ENCODE data around the gene EPHA1. TPM values are rescaled to one million over a fixed set of nuclear protein-coding genes. Genes with fewer than 3 reads are reported as not detected.

Gene EPHA1
- total RNA-seq, 1 donor from 2014 or later = 2.6 TPM

- no peak overlapping the region for H3K27ac ChIP-seq (ENCODE audit: low read depth, low read length)
- Mint-ChIP-seq H3K27me3 (ENCODE audit: low read depth, unreplicated experiment) (peaks cover 9% of the 10 kb centered on the region), H3K27ac (ENCODE audit: unreplicated experiment) (no peak overlapping the region), H3K4me3 (ENCODE audit: unreplicated experiment) (no peak overlapping the region), H3K9me3 (ENCODE audit: unreplicated experiment) (no peaks in the 10 kb centered on the region), H3K4me1 (ENCODE audit: low read depth, unreplicated experiment) (peaks cover 13% of the 10 kb centered on the region), H3K36me3 (ENCODE audit: low read depth, unreplicated experiment) (peaks cover 11% of the 10 kb centered on the region)
- no peak overlapping the region for H2AFZ ChIP-seq (ENCODE audit: low read depth, low read length)
- H3K4me1 ChIP-seq (ENCODE audit: insufficient read depth, low read length) = peaks cover 10% of the 10 kb centered on the region
- H4K20me1 ChIP-seq (ENCODE audit: insufficient read depth, low read length) = peaks cover 34% of the 10 kb centered on the region
- no peak overlapping the region for H3K9ac ChIP-seq (ENCODE audit: low read length)
- H3K27me3 ChIP-seq (ENCODE audit: insufficient read depth, low read length) = peaks cover 5% of the 10 kb centered on the region
- DNase-seq (ENCODE audit: low read depth) = no peak
- no peak for FAIRE-seq
- H3K79me2 ChIP-seq (ENCODE audit: insufficient read depth, low read length) = no peaks in the 10 kb centered on the region
- no peaks in the 10 kb centered on the region for H3K9me3 ChIP-seq (ENCODE audit: insufficient read depth, low read depth, low read length)
- H3K4me2 ChIP-seq (ENCODE audit: low read length) = no peak overlapping the region
- H3K4me3 ChIP-seq (ENCODE audit: insufficient read depth, low read depth, low read length) = no peak overlapping the region
- peaks cover 5% of the 10 kb centered on the region for H3K36me3 ChIP-seq (ENCODE audit: insufficient read depth, low read length)
- TF ChIP-seq EZH2 (IDR thresholded peaks at IDR 0.05; ENCODE audit: insufficient read depth, low read length) (no peak), CTCF (IDR thresholded peaks at IDR 0.05; ENCODE audit: insufficient read depth, low read depth, low read length) (no peak)
Measured at GRCh38 chr7:143396182-143396581, 12.5 kb downstream of the EPHA1 start.

- no peak overlapping the region for H3K27ac Mint-ChIP-seq (ENCODE audit: unreplicated experiment)
- Histone ChIP-seq H3K27ac (ENCODE audit: low read depth, low read length) (no peak overlapping the region), H3K4me2 (ENCODE audit: low read length) (no peak overlapping the region), H4K20me1 (ENCODE audit: insufficient read depth, low read length) (peaks cover 42% of the 10 kb centered on the region), H2AFZ (ENCODE audit: low read depth, low read length) (no peak overlapping the region), H3K36me3 (ENCODE audit: insufficient read depth, low read length) (peaks cover 11% of the 10 kb centered on the region), H3K4me1 (ENCODE audit: insufficient read depth, low read length) (peaks cover 17% of the 10 kb centered on the region), H3K9me3 (ENCODE audit: insufficient read depth, low read depth, low read length) (no peaks in the 10 kb centered on the region), H3K79me2 (ENCODE audit: insufficient read depth, low read length) (peaks cover 3% of the 10 kb centered on the region), H3K4me3 (ENCODE audit: insufficient read depth, low read depth, low read length) (no peak overlapping the region), H3K27me3 (ENCODE audit: insufficient read depth, low read length) (peaks cover under 1% of the 10 kb centered on the region), H3K9ac (ENCODE audit: low read length) (no peak overlapping the region)
- peaks cover 11% of the 10 kb centered on the region for H3K36me3 Mint-ChIP-seq (ENCODE audit: low read depth, unreplicated experiment)
- peaks cover 4% of the 10 kb centered on the region for H3K27me3 Mint-ChIP-seq (ENCODE audit: low read depth, unreplicated experiment)
- no peak overlapping the region for H3K4me3 Mint-ChIP-seq (ENCODE audit: unreplicated experiment)
- no peaks in the 10 kb centered on the region for H3K9me3 Mint-ChIP-seq (ENCODE audit: unreplicated experiment)
- TF ChIP-seq CTCF (IDR thresholded peaks at IDR 0.05; ENCODE audit: insufficient read depth, low read depth, low read length) (peak; percentile 39), EZH2 (IDR thresholded peaks at IDR 0.05; ENCODE audit: insufficient read depth, low read length) (no peak)
- no peak for DNase-seq (ENCODE audit: low read depth)
- H3K4me1 Mint-ChIP-seq (ENCODE audit: low read depth, unreplicated experiment) = peaks cover 13% of the 10 kb centered on the region
- no peak for FAIRE-seq
Measured at GRCh38 chr7:143395187-143396149, 13.2 kb downstream of the EPHA1 start.

- no peak overlapping the region for H2AFZ ChIP-seq (ENCODE audit: low read depth, low read length)
- no peak overlapping the region for H3K4me2 ChIP-seq (ENCODE audit: low read length)
- Mint-ChIP-seq H3K27ac (ENCODE audit: unreplicated experiment) (no peak overlapping the region), H3K4me3 (ENCODE audit: unreplicated experiment) (no peak overlapping the region), H3K9me3 (ENCODE audit: unreplicated experiment) (peaks cover 4% of the 10 kb centered on the region), H3K4me1 (ENCODE audit: low read depth, unreplicated experiment) (peaks cover 20% of the 10 kb centered on the region), H3K27me3 (ENCODE audit: low read depth, unreplicated experiment) (peaks cover 3% of the 10 kb centered on the region), H3K36me3 (ENCODE audit: low read depth, unreplicated experiment) (peaks cover 14% of the 10 kb centered on the region)
- H3K27ac ChIP-seq (ENCODE audit: low read depth, low read length) = no peak overlapping the region
- peaks cover 10% of the 10 kb centered on the region for H3K79me2 ChIP-seq (ENCODE audit: insufficient read depth, low read length)
- FAIRE-seq (no peak), DNase-seq (ENCODE audit: low read depth) (no peak)
- H3K9ac ChIP-seq (ENCODE audit: low read length) = no peak overlapping the region
- no peaks in the 10 kb centered on the region for H3K9me3 ChIP-seq (ENCODE audit: insufficient read depth, low read depth, low read length)
- peaks cover 49% of the 10 kb centered on the region for H4K20me1 ChIP-seq (ENCODE audit: insufficient read depth, low read length)
- TF ChIP-seq EZH2 (IDR thresholded peaks at IDR 0.05; ENCODE audit: insufficient read depth, low read length) (no peak), CTCF (IDR thresholded peaks at IDR 0.05; ENCODE audit: insufficient read depth, low read depth, low read length) (no peak)
- peaks cover 18% of the 10 kb centered on the region for H3K36me3 ChIP-seq (ENCODE audit: insufficient read depth, low read length)
- H3K4me1 ChIP-seq (ENCODE audit: insufficient read depth, low read length) = peaks cover 24% of the 10 kb centered on the region
- no peak overlapping the region for H3K4me3 ChIP-seq (ENCODE audit: insufficient read depth, low read depth, low read length)
- no peaks in the 10 kb centered on the region for H3K27me3 ChIP-seq (ENCODE audit: insufficient read depth, low read length)
Measured at GRCh38 chr7:143394777-143395176, 13.9 kb downstream of the EPHA1 start.

All from astrocyte (in vitro differentiated cells and primary cell).